Smooth muscle cell (in vitro differentiated cells): ENCODE results near the gene KRT35. TPM values are rescaled to one million over a fixed set of nuclear protein-coding genes. Genes with fewer than 3 reads are reported as not detected.

Source experiments
- DNase-seq: peaks from one replicate; lab custom pipeline; 2025; ENCODE audit not compliant: unreplicated experiment; lab: John Stamatoyannopoulos, UW
- H2AFZ ChIP-seq: fragments of 200-600 bp; sonication (generic); 2 replicates; pipeline ENCODE4 v1.6.0; 2016; ENCODE audit warnings: antibody characterized with exemption, low read depth, mild to moderate bottlenecking
- H3F3A ChIP-seq: fragments of 200-600 bp; sonication (generic); 2 replicates; pipeline ENCODE4 v1.6.0; 2017; ENCODE audit warnings: antibody characterized with exemption, low read depth
- H3K27ac ChIP-seq: fragments of 200-600 bp; sonication (generic); 2 replicates; pipeline ENCODE4 v1.5.1; 2016; ENCODE audit warnings: low read depth, mild to moderate bottlenecking
- H3K27me3 ChIP-seq: fragments of 200-600 bp; sonication (generic); 2 replicates; pipeline ENCODE4 v1.6.1; 2016; ENCODE audit warnings: low read depth, mild to moderate bottlenecking
- H3K36me3 ChIP-seq: fragments of 200-600 bp; sonication (generic); 2 replicates; pipeline ENCODE4 v1.5.1; 2016; ENCODE audit warnings: low read depth
- H3K4me1 ChIP-seq: fragments of 200-600 bp; sonication (generic); 2 replicates; pipeline ENCODE4 v1.5.1; 2016; ENCODE audit warnings: low read depth
- H3K4me2 ChIP-seq: fragments of 200-600 bp; sonication (generic); 2 replicates; pipeline ENCODE4 v1.6.0; 2016; ENCODE audit warnings: mild to moderate bottlenecking
- H3K4me3 ChIP-seq: fragments of 200-600 bp; sonication (generic); 2 replicates; pipeline ENCODE4 v1.5.1; 2016; ENCODE audit warnings: mild to moderate bottlenecking
- H3K79me2 ChIP-seq: fragments of 200-600 bp; sonication (generic); 2 replicates; pipeline ENCODE4 v1.6.0; 2016; ENCODE audit warnings: low read depth, mild to moderate bottlenecking
- H3K9ac ChIP-seq: fragments of 200-600 bp; sonication (generic); 2 replicates; pipeline ENCODE4 v1.6.0; 2016; ENCODE audit warnings: low read depth
- H3K9me3 ChIP-seq: fragments of 200-600 bp; sonication (generic); replicated peaks from 2 replicates; pipeline ENCODE4 v1.5.1; 2016; ENCODE audit warnings: low read depth
- H4K20me1 ChIP-seq: fragments of 200-600 bp; sonication (generic); 2 replicates; pipeline ENCODE4 v1.6.0; 2016; ENCODE audit warnings: low read depth
- WGBS: methylation state at CpG from one replicate; pipeline ENCODE4 v1.1.7; 2016; ENCODE audit warnings: low lambda C conversion rate; 5-methylcytosine and 5-hydroxymethylcytosine counted together
- polyA plus RNA-seq: library from polyadenylated mRNA; unstranded; fragments of >200 nt; fragmentation: Nextera tagmentation; extraction: Ambion mirVana; gene quantifications from 2 replicates; pipeline ENCODE4 v1.2.1, GENCODE V29; 2016
- total RNA-seq: library from RNA; depleted of rRNA; stranded (reverse); fragments of >200 nt; gene quantifications from 2 replicates; pipeline ENCODE4 v1.2.3, GENCODE V29; 2014
- TF ChIP-seq, protein P1 (sequence below): fragments of 200-600 bp; sonication (generic); IDR thresholded peaks from 2 replicates; pipeline ENCODE4 v1.5.1; 2017; ENCODE audit warnings: borderline replicate concordance, mild to moderate bottlenecking, antibody characterized with exemption; ENCODE audit not compliant: insufficient read depth, poor library complexity, severe bottlenecking

Gene KRT35
- total and polyA plus RNA-seq, 2 experiments from 2014 or later, result not detected

DNA sequence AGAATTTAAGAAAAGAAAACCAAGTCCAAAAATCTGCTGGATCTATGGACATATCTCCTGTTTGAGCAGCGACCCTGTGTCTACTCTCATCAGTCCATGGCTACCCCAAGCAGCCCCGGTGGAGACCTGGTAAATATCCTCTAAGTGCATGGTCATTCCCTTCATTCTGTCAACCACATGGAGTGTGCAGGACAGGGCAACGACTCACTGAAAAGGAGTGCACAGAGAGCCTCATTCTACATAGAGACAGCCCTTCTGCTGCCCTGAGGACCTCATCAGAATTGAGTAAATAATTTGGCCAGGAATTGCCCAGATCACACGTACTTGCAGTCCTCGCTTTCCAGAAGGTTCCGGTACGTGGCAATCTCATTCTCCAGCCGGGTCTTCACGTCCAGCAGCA lies 43.2 kb downstream of the KRT35 start:
- Histone ChIP-seq H4K20me1 (no peaks in the 10 kb centered on the region), H3K9ac (no peak overlapping the region), H3K36me3 (no peaks in the 10 kb centered on the region), H3K9me3 (no peaks in the 10 kb centered on the region), H3K4me3 (no peak overlapping the region), H3K27me3 (no peaks in the 10 kb centered on the region), H2AFZ (no peak overlapping the region), H3F3A (no peaks in the 10 kb centered on the region), H3K4me2 (no peak overlapping the region), H3K27ac (no peak overlapping the region), H3K4me1 (no peaks in the 10 kb centered on the region), H3K79me2 (no peaks in the 10 kb centered on the region)
- TF ChIP-seq, protein P1, sequence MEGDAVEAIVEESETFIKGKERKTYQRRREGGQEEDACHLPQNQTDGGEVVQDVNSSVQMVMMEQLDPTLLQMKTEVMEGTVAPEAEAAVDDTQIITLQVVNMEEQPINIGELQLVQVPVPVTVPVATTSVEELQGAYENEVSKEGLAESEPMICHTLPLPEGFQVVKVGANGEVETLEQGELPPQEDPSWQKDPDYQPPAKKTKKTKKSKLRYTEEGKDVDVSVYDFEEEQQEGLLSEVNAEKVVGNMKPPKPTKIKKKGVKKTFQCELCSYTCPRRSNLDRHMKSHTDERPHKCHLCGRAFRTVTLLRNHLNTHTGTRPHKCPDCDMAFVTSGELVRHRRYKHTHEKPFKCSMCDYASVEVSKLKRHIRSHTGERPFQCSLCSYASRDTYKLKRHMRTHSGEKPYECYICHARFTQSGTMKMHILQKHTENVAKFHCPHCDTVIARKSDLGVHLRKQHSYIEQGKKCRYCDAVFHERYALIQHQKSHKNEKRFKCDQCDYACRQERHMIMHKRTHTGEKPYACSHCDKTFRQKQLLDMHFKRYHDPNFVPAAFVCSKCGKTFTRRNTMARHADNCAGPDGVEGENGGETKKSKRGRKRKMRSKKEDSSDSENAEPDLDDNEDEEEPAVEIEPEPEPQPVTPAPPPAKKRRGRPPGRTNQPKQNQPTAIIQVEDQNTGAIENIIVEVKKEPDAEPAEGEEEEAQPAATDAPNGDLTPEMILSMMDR, result no peak
- DNase-seq, result no peak
- 86% methylated on average over 9 of the region's 9 CpGs for WGBS

DNA sequence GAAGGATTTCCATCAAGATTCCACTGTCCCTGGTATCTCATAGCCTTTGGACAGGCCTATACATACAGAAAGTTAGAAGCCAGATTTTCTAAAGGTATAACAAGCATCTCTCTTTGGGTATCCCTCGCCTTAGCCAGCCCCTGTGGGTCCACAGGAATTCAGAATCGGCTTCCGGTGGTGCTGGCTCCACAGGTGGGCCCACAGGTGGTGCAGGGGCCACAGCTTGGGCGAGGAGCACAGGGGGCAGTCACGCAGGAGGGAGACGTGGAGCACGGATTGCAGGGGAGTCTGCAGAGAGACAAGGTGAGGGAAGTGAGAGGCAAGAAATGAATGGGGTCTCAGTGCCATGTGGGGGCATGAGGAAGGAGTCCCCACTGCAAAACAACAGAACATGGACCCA lies 43.7 kb downstream of the KRT35 start:
- H3K27me3 ChIP-seq, result no peaks in the 10 kb centered on the region
- H3K79me2 ChIP-seq, result no peaks in the 10 kb centered on the region
- WGBS, result 93% methylated on average over 7 of the region's 7 CpGs

DNA sequence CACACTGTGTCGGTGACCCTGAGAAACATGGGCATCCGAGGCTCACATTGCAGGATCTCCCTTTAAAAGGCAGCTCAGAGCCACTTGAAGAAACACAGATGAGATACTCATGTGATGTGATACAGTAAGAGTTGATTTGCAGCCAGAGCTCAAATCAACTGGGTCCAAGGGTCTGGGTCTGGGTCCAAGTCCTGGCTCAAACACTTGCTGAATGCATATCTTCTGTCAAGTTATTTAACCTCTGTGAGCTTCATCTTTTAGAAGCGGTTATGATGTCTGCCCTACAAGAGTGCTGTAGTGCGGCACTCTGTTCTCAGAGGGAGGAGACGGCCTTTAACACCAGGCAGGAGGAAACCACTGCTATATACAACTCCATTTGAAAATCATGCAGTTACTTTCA lies 46.5 kb downstream of the KRT35 start:
- H3K79me2 ChIP-seq, result no peaks in the 10 kb centered on the region

More for the DNA sequence above, 43.7 kb downstream of the KRT35 start:
- H3K4me1 ChIP-seq, result no peaks in the 10 kb centered on the region
- DNase-seq, result no peak
- no peak overlapping the region for H2AFZ ChIP-seq
- H3K9me3 ChIP-seq, result no peaks in the 10 kb centered on the region
- TF ChIP-seq, protein P1, result no peak
- no peak overlapping the region for H3K9ac ChIP-seq
- H3K36me3 ChIP-seq, result no peaks in the 10 kb centered on the region
- no peak overlapping the region for H3K27ac ChIP-seq
- no peak overlapping the region for H3K4me2 ChIP-seq
- H3F3A ChIP-seq, result no peaks in the 10 kb centered on the region
- H3K4me3 ChIP-seq, result no peak overlapping the region
- H4K20me1 ChIP-seq, result no peaks in the 10 kb centered on the region

DNA sequence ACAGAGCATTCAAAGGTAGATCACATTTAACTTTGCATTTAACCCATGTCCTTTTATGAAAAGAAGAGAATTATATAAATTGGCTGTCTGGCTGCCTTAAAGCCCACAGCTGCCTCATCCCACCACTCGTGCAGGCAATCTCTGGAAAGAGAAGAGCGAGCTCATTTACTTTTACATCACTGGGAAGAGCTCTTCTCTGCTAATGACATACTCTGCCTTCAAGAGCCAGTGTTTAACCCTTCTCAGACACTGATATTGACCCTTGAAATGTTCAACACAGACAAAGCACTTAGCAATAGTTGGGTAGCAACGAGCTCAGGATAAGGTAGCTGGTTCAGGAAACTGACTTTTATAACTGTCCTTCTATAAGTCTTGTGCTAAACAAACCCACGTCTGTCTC lies 46.9 kb downstream of the KRT35 start:
- WGBS, result 60% methylated on average over 4 of the region's 4 CpGs
- Histone ChIP-seq H3K79me2 (no peaks in the 10 kb centered on the region), H4K20me1 (no peaks in the 10 kb centered on the region), H3K4me3 (no peak overlapping the region), H3K27ac (no peak overlapping the region), H3F3A (no peaks in the 10 kb centered on the region), H3K9ac (no peak overlapping the region), H3K4me1 (no peaks in the 10 kb centered on the region), H3K9me3 (no peaks in the 10 kb centered on the region), H3K27me3 (no peaks in the 10 kb centered on the region), H2AFZ (no peak overlapping the region), H3K4me2 (no peak overlapping the region), H3K36me3 (no peaks in the 10 kb centered on the region)
- no peak for DNase-seq
- TF ChIP-seq, protein P1, result no peak

More for the DNA sequence above, 46.5 kb downstream of the KRT35 start:
- Histone ChIP-seq H3K9me3 (no peaks in the 10 kb centered on the region), H4K20me1 (no peaks in the 10 kb centered on the region), H3F3A (no peaks in the 10 kb centered on the region), H3K4me2 (no peak overlapping the region), H3K4me1 (no peaks in the 10 kb centered on the region), H3K36me3 (no peaks in the 10 kb centered on the region), H3K4me3 (no peak overlapping the region), H3K27me3 (no peaks in the 10 kb centered on the region), H3K27ac (no peak overlapping the region), H3K9ac (no peak overlapping the region), H2AFZ (no peak overlapping the region)
- TF ChIP-seq, protein P1, result no peak
- WGBS, result 81% methylated on average over 5 of the region's 5 CpGs
- DNase-seq, result no peak
